Nephron progenitor cell (in vitro differentiated cells): Measurements from ENCODE around the gene HTR2C.

Experiments used
- DNase-seq: peaks from one replicate; pipeline ENCODE4 v3.0.0; 2021
- H3K27ac Mint-ChIP-seq: 2 replicates; pipeline ENCODE4 v1.8.0; 2021; ENCODE audit warnings: mild to moderate bottlenecking, moderate library complexity, mixed read lengths
- H3K27me3 Mint-ChIP-seq: 2 replicates; pipeline ENCODE4 v1.8.0; 2021; ENCODE audit warnings: mild to moderate bottlenecking, low read depth, mixed read lengths; ENCODE audit not compliant: poor library complexity
- H3K36me3 Mint-ChIP-seq: 2 replicates; pipeline ENCODE4 v1.8.0; 2021; ENCODE audit warnings: low read depth, mixed read lengths
- H3K4me1 Mint-ChIP-seq: 2 replicates; pipeline ENCODE4 v1.8.0; 2021; ENCODE audit warnings: mixed read lengths
- H3K4me3 Mint-ChIP-seq: 2 replicates; pipeline ENCODE4 v1.8.0; 2021; ENCODE audit warnings: mild to moderate bottlenecking, moderate library complexity, mixed read lengths
- H3K9me3 Mint-ChIP-seq: 2 replicates; pipeline ENCODE4 v1.8.0; 2021; ENCODE audit warnings: mild to moderate bottlenecking, moderate library complexity, mixed read lengths
- TF ChIP-seq, protein P1 (sequence below): fragments of 200-600 bp; sonication (generic); IDR thresholded peaks from 2 replicates; pipeline ENCODE4 v1.5.0; 2021; ENCODE audit warnings: antibody characterized with exemption

Gene HTR2C

GRCh38 chrX:114611018-114611619 is 27.2 kb downstream of the HTR2C start:
- Mint-ChIP-seq H3K9me3 (peaks cover 6% of the 10 kb centered on the region), H3K27ac (no peak overlapping the region), H3K4me1 (no peaks in the 10 kb centered on the region), H3K27me3 (peaks cover under 1% of the 10 kb centered on the region), H3K4me3 (no peak overlapping the region), H3K36me3 (no peaks in the 10 kb centered on the region)
- DNase-seq: peak; percentile 56
- TF ChIP-seq, protein P1, sequence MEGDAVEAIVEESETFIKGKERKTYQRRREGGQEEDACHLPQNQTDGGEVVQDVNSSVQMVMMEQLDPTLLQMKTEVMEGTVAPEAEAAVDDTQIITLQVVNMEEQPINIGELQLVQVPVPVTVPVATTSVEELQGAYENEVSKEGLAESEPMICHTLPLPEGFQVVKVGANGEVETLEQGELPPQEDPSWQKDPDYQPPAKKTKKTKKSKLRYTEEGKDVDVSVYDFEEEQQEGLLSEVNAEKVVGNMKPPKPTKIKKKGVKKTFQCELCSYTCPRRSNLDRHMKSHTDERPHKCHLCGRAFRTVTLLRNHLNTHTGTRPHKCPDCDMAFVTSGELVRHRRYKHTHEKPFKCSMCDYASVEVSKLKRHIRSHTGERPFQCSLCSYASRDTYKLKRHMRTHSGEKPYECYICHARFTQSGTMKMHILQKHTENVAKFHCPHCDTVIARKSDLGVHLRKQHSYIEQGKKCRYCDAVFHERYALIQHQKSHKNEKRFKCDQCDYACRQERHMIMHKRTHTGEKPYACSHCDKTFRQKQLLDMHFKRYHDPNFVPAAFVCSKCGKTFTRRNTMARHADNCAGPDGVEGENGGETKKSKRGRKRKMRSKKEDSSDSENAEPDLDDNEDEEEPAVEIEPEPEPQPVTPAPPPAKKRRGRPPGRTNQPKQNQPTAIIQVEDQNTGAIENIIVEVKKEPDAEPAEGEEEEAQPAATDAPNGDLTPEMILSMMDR: peak; percentile 80

DNA sequence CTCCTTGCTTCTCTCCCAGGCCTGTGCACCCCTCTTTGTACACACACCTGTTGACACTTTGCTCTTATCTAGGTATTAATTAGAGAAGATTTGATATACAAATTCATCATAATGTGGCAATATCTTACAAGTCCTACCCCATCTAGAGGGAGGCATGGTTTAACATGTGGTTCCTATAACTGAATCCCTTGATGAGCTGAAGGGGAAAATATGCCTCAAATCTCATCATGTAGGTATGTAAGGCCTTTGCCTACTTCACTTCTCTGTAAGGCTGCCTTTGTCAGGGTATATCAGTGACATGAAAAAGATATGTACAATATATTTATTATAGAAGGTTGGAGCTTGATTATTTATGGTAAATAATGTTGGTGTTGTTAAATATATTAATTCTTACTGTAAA is 31.9 kb downstream of the HTR2C start:
- Mint-ChIP-seq H3K4me3 (no peak overlapping the region), H3K36me3 (no peaks in the 10 kb centered on the region), H3K4me1 (no peaks in the 10 kb centered on the region)

GRCh38 chrX:114619874-114620273 is 36.0 kb downstream of the HTR2C start:
- H3K27ac Mint-ChIP-seq: no peak overlapping the region
- H3K4me1 Mint-ChIP-seq: no peaks in the 10 kb centered on the region
- H3K27me3 Mint-ChIP-seq: no peaks in the 10 kb centered on the region
- H3K4me3 Mint-ChIP-seq: no peak overlapping the region
- H3K36me3 Mint-ChIP-seq: no peaks in the 10 kb centered on the region
- TF ChIP-seq, protein P1: peak; percentile 54
- DNase-seq: peak; percentile 4
- H3K9me3 Mint-ChIP-seq: no peaks in the 10 kb centered on the region

More for the DNA sequence above, 31.9 kb downstream of the HTR2C start:
- TF ChIP-seq, protein P1: no peak
- DNase-seq: no peak
- H3K27me3 Mint-ChIP-seq: no peaks in the 10 kb centered on the region
- no peaks in the 10 kb centered on the region for H3K9me3 Mint-ChIP-seq
- no peak overlapping the region for H3K27ac Mint-ChIP-seq

DNA sequence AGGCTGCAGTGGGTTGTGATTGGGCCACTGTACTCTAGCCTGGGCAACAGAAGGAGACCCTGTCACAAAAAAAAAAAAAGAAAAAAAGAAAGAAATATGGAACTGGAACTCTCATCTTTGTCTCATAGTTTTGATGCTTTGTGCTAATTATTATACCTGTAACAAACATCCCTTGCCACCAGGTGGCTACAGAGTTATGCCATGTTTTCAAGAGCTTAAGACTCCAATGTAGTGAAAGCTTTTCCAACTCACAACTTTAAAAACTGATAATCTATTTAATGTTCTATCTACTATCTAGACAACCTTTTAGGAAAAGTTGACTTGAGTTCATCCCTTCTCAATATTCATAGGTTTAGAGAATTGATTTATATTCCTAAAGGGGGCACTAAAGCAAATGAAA is 42.4 kb downstream of the HTR2C start:
- Mint-ChIP-seq H3K27me3 (no peaks in the 10 kb centered on the region), H3K9me3 (no peaks in the 10 kb centered on the region), H3K4me3 (no peak overlapping the region), H3K4me1 (no peaks in the 10 kb centered on the region), H3K36me3 (no peaks in the 10 kb centered on the region), H3K27ac (no peak overlapping the region)
- TF ChIP-seq, protein P1: peak; percentile 55
- DNase-seq: peak; percentile 4

DNA sequence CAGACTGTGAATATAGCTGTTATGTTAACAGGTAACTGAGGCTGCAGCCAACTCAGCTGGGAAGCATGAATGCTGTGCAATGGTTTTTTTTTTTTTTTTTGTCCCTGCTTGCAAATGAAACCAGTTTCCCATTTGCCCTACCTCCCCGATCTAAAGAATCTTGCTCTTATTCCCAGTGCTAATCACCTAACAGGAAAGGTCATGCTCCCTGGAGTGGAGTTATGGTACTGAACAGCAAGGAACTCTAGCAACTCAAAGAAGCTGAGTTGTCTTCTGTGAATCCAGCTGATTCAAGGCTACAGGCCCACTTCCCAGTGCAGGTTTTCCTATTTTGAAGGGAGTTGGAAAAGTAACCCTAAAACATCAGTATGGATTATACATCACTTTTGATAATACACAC is 52.1 kb downstream of the HTR2C start:
- Mint-ChIP-seq H3K9me3 (no peaks in the 10 kb centered on the region), H3K36me3 (no peaks in the 10 kb centered on the region), H3K4me3 (no peak overlapping the region), H3K27ac (no peak overlapping the region), H3K4me1 (no peaks in the 10 kb centered on the region), H3K27me3 (peaks cover 4% of the 10 kb centered on the region)
- DNase-seq: no peak
- TF ChIP-seq, protein P1: no peak

GRCh38 chrX:114650351-114650750 is 66.5 kb downstream of the HTR2C start:
- Mint-ChIP-seq H3K27ac (no peak overlapping the region), H3K4me3 (no peak overlapping the region), H3K4me1 (no peaks in the 10 kb centered on the region), H3K9me3 (no peaks in the 10 kb centered on the region), H3K27me3 (no peaks in the 10 kb centered on the region), H3K36me3 (no peaks in the 10 kb centered on the region)
- no peak for DNase-seq
- TF ChIP-seq, protein P1: no peak
